ENCODE data around the gene ITPRIP. TPM values are rescaled to one million over a fixed set of nuclear protein-coding genes. Genes with fewer than 3 reads are reported as not detected.

The ITPRIP gene
- total RNA-seq, 1 experiment from 2014 or later: 12.0 TPM

DNA sequence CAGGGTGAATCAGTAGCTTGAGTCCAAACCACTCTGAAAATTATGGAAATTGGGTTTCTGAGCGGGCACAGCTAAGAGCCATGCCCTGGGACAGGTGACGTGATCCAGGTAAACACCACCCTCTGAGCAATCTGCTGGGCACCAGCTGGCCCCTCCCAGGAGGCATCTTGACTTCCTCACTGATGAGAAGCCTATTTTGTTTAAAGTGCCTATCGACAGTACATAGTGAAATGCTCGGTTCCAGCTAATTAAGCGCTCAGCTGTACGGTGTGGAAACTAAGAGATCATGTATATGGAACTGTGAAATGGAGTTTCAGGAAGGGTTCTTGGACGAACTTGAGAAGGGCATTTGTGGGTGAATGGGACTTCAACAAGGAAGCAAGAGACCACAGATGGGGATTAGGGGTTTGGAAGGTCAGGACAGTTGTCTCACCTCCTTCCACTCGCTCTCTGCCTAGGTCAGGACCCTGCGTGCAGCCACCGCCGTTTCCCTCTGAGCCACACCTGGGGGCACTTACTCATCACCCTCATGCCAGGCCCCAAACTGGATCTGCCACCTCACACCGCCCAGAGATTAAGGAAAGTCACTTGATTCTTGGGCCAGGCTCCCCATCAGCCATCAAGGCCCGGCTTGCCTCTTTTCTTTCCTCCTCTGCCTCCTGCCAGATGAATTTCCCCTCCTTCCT is 3.2 kb downstream of the ITPRIP start:
- DNase-seq (ENCODE audit: low read depth, low spot score): no peak
- Histone ChIP-seq H3K79me2 (ENCODE audit: insufficient read depth, low read length) (peaks cover 74% of the 10 kb centered on the region), H3K36me3 (ENCODE audit: control insufficient read depth in 1 of 2, insufficient read depth in 2 of 2, low read length in 2 of 2) (no peaks in the 10 kb centered on the region), H3K4me2 (ENCODE audit: low read length) (peak overlapping the region; percentile 84), H3K27ac (ENCODE audit: low read depth, low read length) (0 out of 2 replicates have a peak overlapping the region, but pooled peaks have one; percentile 15), H3K9ac (ENCODE audit: low read length) (peak overlapping the region; percentile 2; the same call in 1 of the 2 replicates), H3K27me3 (ENCODE audit: insufficient read depth, low read length) (no peaks in the 10 kb centered on the region), H2AFZ (ENCODE audit: low read depth, low read length, poor library complexity, severe bottlenecking) (no peak overlapping the region), H3K4me3 (replicated peaks in 1 of 2; ENCODE audit: low read depth in 1 of 2, low read length in 2 of 2) (no peak overlapping the region; a peak in 1 of 4 replicates), H3K9me3 (ENCODE audit: control insufficient read depth in 1 of 2, insufficient read depth in 1 of 2, low read depth in 1 of 2, low read length in 2 of 2) (no peaks in the 10 kb centered on the region), H3K4me1 (ENCODE audit: control insufficient read depth in 1 of 2, insufficient read depth in 2 of 2, low read length in 2 of 2) (peaks cover 64 to 83% of the 10 kb centered on the region in 2 experiments), H3K9me2 (ENCODE audit: insufficient read depth) (no peaks in the 10 kb centered on the region), H4K20me1 (ENCODE audit: insufficient read depth) (no peaks in the 10 kb centered on the region)
- ChIA-PET CTCF (interaction anchor here (1.1 to 1.3 kb wide), 2 partner anchors 43 to 60 kb away, joined by 3 to 4 read pairs; no protein-coding TSS in a partner anchor), POLR2A (no interaction called here), RAD21 (ENCODE audit: low non-redundant PET in 1 of 2, low total read pairs in 2 of 2, uncharacterized antibody in 2 of 2, unreplicated experiment in 2 of 2) (no interaction called here)
- TF ChIP-seq, protein P1, sequence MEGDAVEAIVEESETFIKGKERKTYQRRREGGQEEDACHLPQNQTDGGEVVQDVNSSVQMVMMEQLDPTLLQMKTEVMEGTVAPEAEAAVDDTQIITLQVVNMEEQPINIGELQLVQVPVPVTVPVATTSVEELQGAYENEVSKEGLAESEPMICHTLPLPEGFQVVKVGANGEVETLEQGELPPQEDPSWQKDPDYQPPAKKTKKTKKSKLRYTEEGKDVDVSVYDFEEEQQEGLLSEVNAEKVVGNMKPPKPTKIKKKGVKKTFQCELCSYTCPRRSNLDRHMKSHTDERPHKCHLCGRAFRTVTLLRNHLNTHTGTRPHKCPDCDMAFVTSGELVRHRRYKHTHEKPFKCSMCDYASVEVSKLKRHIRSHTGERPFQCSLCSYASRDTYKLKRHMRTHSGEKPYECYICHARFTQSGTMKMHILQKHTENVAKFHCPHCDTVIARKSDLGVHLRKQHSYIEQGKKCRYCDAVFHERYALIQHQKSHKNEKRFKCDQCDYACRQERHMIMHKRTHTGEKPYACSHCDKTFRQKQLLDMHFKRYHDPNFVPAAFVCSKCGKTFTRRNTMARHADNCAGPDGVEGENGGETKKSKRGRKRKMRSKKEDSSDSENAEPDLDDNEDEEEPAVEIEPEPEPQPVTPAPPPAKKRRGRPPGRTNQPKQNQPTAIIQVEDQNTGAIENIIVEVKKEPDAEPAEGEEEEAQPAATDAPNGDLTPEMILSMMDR (IDR thresholded peaks at IDR 0.05 in 2 of 3, conservative IDR thresholded peaks at IDR 0.05 in 1 of 3; ENCODE audit: borderline replicate concordance in 1 of 3, insufficient read depth in 1 of 3, low read depth in 2 of 3, low read length in 2 of 3): 0 out of 6 replicates have a peak, but pooled peaks of 1 of the 3 experiments have one; percentile 1
- no peak for TF ChIP-seq MAX (IDR thresholded peaks at IDR 0.05)
- no peak for ATAC-seq
- no TSS peak for BruUV-seq (replicated peaks)
- intact Hi-C loops (cut with micrococcal nuclease): loop anchor here (10.0 kb wide), 1 partner anchor 440 kb away; no protein-coding TSS in a partner anchor

DNA sequence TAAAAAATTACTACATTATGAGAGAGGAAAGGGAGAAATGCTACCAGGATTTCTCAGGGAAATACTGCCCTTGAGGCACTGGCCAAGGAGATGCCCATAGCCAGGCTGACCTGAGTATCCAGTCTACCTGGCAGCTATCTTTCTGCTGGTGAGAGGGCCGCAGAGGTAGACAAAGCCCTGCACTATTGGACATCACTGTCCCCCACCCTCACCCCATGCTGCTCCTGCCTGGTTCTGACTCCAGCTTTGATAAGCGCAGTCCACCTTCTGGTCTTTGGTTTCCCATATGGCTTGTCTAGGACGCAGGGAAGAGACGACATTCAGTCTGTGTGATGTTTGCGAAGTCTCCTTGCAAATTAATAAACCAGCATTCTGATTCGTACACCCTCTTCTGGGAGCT is 3.7 kb downstream of the ITPRIP start:
- CTCF ChIA-PET: interaction anchor here (0.5 to 1.3 kb wide), 2 partner anchors 8 to 60 kb away, joined by 4 to 5 read pairs; no protein-coding TSS in a partner anchor
- no peak overlapping the region for H3K9ac ChIP-seq (ENCODE audit: low read length)
- H3K27me3 ChIP-seq (ENCODE audit: insufficient read depth, low read length): no peaks in the 10 kb centered on the region
- no TSS peak for BruUV-seq (replicated peaks)
- H3K4me1 ChIP-seq (ENCODE audit: control insufficient read depth in 1 of 2, insufficient read depth in 2 of 2, low read length in 2 of 2): peaks cover 65 to 83% of the 10 kb centered on the region in 2 experiments
- POLR2A ChIA-PET: no interaction called here
- peaks cover 79% of the 10 kb centered on the region for H3K79me2 ChIP-seq (ENCODE audit: insufficient read depth, low read length)
- RAD21 ChIA-PET (ENCODE audit: low non-redundant PET in 1 of 2, low total read pairs in 2 of 2, uncharacterized antibody in 2 of 2, unreplicated experiment in 2 of 2): no interaction called here
- no peaks in the 10 kb centered on the region for H4K20me1 ChIP-seq (ENCODE audit: insufficient read depth)
- H3K36me3 ChIP-seq (ENCODE audit: control insufficient read depth in 1 of 2, insufficient read depth in 2 of 2, low read length in 2 of 2): no peaks in the 10 kb centered on the region
- H2AFZ ChIP-seq (ENCODE audit: low read depth, low read length, poor library complexity, severe bottlenecking): no peak overlapping the region
- no peak overlapping the region for H3K4me3 ChIP-seq (replicated peaks in 1 of 2; ENCODE audit: low read depth in 1 of 2, low read length in 2 of 2)
- no peak for TF ChIP-seq SRF (IDR thresholded peaks at IDR 0.05; ENCODE audit: low read depth)
- TF ChIP-seq, protein P2, sequence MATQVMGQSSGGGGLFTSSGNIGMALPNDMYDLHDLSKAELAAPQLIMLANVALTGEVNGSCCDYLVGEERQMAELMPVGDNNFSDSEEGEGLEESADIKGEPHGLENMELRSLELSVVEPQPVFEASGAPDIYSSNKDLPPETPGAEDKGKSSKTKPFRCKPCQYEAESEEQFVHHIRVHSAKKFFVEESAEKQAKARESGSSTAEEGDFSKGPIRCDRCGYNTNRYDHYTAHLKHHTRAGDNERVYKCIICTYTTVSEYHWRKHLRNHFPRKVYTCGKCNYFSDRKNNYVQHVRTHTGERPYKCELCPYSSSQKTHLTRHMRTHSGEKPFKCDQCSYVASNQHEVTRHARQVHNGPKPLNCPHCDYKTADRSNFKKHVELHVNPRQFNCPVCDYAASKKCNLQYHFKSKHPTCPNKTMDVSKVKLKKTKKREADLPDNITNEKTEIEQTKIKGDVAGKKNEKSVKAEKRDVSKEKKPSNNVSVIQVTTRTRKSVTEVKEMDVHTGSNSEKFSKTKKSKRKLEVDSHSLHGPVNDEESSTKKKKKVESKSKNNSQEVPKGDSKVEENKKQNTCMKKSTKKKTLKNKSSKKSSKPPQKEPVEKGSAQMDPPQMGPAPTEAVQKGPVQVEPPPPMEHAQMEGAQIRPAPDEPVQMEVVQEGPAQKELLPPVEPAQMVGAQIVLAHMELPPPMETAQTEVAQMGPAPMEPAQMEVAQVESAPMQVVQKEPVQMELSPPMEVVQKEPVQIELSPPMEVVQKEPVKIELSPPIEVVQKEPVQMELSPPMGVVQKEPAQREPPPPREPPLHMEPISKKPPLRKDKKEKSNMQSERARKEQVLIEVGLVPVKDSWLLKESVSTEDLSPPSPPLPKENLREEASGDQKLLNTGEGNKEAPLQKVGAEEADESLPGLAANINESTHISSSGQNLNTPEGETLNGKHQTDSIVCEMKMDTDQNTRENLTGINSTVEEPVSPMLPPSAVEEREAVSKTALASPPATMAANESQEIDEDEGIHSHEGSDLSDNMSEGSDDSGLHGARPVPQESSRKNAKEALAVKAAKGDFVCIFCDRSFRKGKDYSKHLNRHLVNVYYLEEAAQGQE (IDR thresholded peaks at IDR 0.05; ENCODE audit: low read depth): no peak
- TF ChIP-seq ZFX (IDR thresholded peaks at IDR 0.05): no peak
- TF ChIP-seq CEBPB (IDR thresholded peaks at IDR 0.05; ENCODE audit: low read depth): no peak
- TF ChIP-seq MAX (IDR thresholded peaks at IDR 0.05): no peak
- no peak for TF ChIP-seq JUND (IDR thresholded peaks at IDR 0.05)
- intact Hi-C loops (cut with micrococcal nuclease): loop anchor here (10.0 kb wide), 1 partner anchor 440 kb away; no protein-coding TSS in a partner anchor
- ATAC-seq: no peak
- H3K4me2 ChIP-seq (ENCODE audit: low read length): no peak overlapping the region
- H3K9me3 ChIP-seq (ENCODE audit: control insufficient read depth in 1 of 2, insufficient read depth in 1 of 2, low read depth in 1 of 2, low read length in 2 of 2): no peaks in the 10 kb centered on the region
- no peak overlapping the region for H3K27ac ChIP-seq (ENCODE audit: low read depth, low read length)
- H3K9me2 ChIP-seq (ENCODE audit: insufficient read depth): no peaks in the 10 kb centered on the region
- no peak for DNase-seq (ENCODE audit: low read depth, low spot score)

Data from HCT116 (cell line).